ENCODE results near the gene CEP250. TPM values are rescaled to one million over a fixed set of nuclear protein-coding genes. Genes with fewer than 3 reads are reported as not detected.
A peak's percentile ranks its signal among the peaks of the same experiment; 100 is the strongest.

Gene CEP250
- total RNA-seq, 1 experiment from 2014 or later, result 18.9 TPM

- peaks cover 57% of the 10 kb centered on the region for H3K36me3 ChIP-seq (replicated peaks; ENCODE audit: control insufficient read depth, insufficient read depth, low read length)
- H3K27me3 ChIP-seq (ENCODE audit: control insufficient read depth, insufficient read depth, low read length), result no peaks in the 10 kb centered on the region
- no peak for DNase-seq
- H3K4me3 ChIP-seq (ENCODE audit: insufficient read depth, low read depth, low read length), result no peak overlapping the region
Observed at GRCh38 chr20:35496481-35496880, 41.1 kb downstream of the CEP250 start.

- H3K27me3 ChIP-seq (ENCODE audit: control insufficient read depth, insufficient read depth, low read length), result no peaks in the 10 kb centered on the region
- no peak for DNase-seq
- H3K36me3 ChIP-seq (replicated peaks; ENCODE audit: control insufficient read depth, insufficient read depth, low read length), result peaks cover 59% of the 10 kb centered on the region
- no peak overlapping the region for H3K4me3 ChIP-seq (ENCODE audit: insufficient read depth, low read depth, low read length)
Observed at GRCh38 chr20:35497320-35497719, 41.9 kb downstream of the CEP250 start.

DNA sequence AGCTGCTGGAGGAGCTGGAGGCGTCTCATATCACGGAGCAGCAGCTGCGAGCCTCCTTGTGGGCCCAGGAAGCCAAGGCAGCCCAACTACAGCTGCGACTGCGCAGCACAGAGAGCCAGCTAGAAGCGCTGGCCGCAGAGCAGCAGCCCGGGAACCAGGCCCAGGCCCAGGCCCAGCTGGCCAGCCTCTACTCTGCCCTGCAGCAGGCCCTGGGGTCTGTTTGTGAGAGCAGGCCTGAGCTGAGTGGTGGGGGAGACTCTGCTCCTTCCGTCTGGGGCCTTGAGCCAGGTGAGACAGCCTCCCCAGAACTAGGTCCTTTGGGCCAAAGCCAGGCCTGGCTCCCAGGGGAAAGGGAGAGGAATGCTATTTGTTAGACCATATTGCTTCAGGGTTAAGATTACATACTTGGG is 42.4 kb downstream of the CEP250 start:
- H3K36me3 ChIP-seq (replicated peaks; ENCODE audit: control insufficient read depth, insufficient read depth, low read length), result peaks cover 61% of the 10 kb centered on the region
- no peak overlapping the region for H3K4me3 ChIP-seq (ENCODE audit: insufficient read depth, low read depth, low read length)
- no peaks in the 10 kb centered on the region for H3K27me3 ChIP-seq (ENCODE audit: control insufficient read depth, insufficient read depth, low read length)
- DNase-seq, result no peak

GRCh38 chr20:35499271-35499670 is 43.9 kb downstream of the CEP250 start:
- no peak for DNase-seq
- peaks cover 65% of the 10 kb centered on the region for H3K36me3 ChIP-seq (replicated peaks; ENCODE audit: control insufficient read depth, insufficient read depth, low read length)
- no peak overlapping the region for H3K4me3 ChIP-seq (ENCODE audit: insufficient read depth, low read depth, low read length)
- H3K27me3 ChIP-seq (ENCODE audit: control insufficient read depth, insufficient read depth, low read length), result no peaks in the 10 kb centered on the region

- DNase-seq, result no peak
- Histone ChIP-seq H3K36me3 (replicated peaks; ENCODE audit: control insufficient read depth, insufficient read depth, low read length) (peaks cover 60% of the 10 kb centered on the region), H3K4me3 (ENCODE audit: insufficient read depth, low read depth, low read length) (no peak overlapping the region), H3K27me3 (ENCODE audit: control insufficient read depth, insufficient read depth, low read length) (no peaks in the 10 kb centered on the region)
Observed at GRCh38 chr20:35502352-35502751, 47.0 kb downstream of the CEP250 start.

- DNase-seq, result no peak
- Histone ChIP-seq H3K27me3 (ENCODE audit: control insufficient read depth, insufficient read depth, low read length) (no peaks in the 10 kb centered on the region), H3K4me3 (ENCODE audit: insufficient read depth, low read depth, low read length) (no peak overlapping the region), H3K36me3 (replicated peaks; ENCODE audit: control insufficient read depth, insufficient read depth, low read length) (peaks cover 56% of the 10 kb centered on the region)
Observed at GRCh38 chr20:35503281-35503680, 47.9 kb downstream of the CEP250 start.

GRCh38 chr20:35503841-35504561 is 48.6 kb downstream of the CEP250 start:
- Histone ChIP-seq H3K4me3 (ENCODE audit: insufficient read depth, low read depth, low read length) (no peak overlapping the region), H3K27me3 (ENCODE audit: control insufficient read depth, insufficient read depth, low read length) (no peaks in the 10 kb centered on the region), H3K36me3 (replicated peaks; ENCODE audit: control insufficient read depth, insufficient read depth, low read length) (peaks cover 54% of the 10 kb centered on the region)
- no peak for DNase-seq

GRCh38 chr20:35504751-35505150 is 49.4 kb downstream of the CEP250 start:
- H3K4me3 ChIP-seq (ENCODE audit: insufficient read depth, low read depth, low read length), result no peak overlapping the region
- DNase-seq, result no peak
- H3K27me3 ChIP-seq (ENCODE audit: control insufficient read depth, insufficient read depth, low read length), result no peaks in the 10 kb centered on the region
- peaks cover 54% of the 10 kb centered on the region for H3K36me3 ChIP-seq (replicated peaks; ENCODE audit: control insufficient read depth, insufficient read depth, low read length)

- Histone ChIP-seq H3K4me3 (ENCODE audit: insufficient read depth, low read depth, low read length) (no peak overlapping the region), H3K27me3 (ENCODE audit: control insufficient read depth, insufficient read depth, low read length) (no peaks in the 10 kb centered on the region), H3K36me3 (replicated peaks; ENCODE audit: control insufficient read depth, insufficient read depth, low read length) (peaks cover 61% of the 10 kb centered on the region)
- DNase-seq, result no peak
Observed at GRCh38 chr20:35506179-35506578, 50.8 kb downstream of the CEP250 start.

DNA sequence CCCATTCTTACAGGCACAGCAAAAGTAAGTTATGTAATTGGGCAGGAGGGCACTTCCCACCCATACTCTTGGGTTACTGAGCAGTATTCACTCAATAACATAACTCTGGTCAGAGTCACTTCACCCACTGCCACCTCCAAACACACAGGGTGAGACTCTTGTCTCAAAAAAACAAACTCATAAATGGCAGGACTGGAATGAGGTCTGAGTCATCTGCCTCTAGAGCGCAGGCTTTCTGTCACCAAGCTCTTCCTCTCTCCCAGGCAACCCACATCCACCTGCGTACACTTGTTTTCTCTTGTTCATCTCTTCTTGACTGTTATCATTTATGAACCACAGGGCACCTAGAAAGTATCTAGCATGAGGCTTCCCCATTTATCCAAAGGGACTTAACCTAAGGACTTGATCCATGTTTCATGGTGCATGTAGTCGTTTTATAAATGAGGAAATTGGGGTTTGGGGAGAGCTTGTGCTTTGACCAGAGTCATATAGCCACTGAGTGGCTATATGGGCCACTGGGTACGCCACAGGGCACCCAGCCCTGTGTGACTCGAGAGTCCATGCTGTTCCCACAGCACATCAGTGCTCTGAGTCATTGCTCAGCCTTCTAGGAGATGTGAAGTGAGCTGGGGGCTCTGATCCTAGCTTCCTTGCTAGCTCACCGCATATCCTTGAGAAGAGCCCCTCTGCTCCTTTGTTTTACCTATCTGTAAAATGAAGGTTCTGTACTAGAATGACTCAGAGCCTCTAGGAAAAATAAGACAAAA is 51.7 kb downstream of the CEP250 start:
- peaks cover 62% of the 10 kb centered on the region for H3K36me3 ChIP-seq (replicated peaks; ENCODE audit: control insufficient read depth, insufficient read depth, low read length)
- no peaks in the 10 kb centered on the region for H3K27me3 ChIP-seq (ENCODE audit: control insufficient read depth, insufficient read depth, low read length)
- DNase-seq, result no peak
- H3K4me3 ChIP-seq (ENCODE audit: insufficient read depth, low read depth, low read length), result no peak overlapping the region

- Histone ChIP-seq H3K27me3 (ENCODE audit: control insufficient read depth, insufficient read depth, low read length) (no peaks in the 10 kb centered on the region), H3K36me3 (replicated peaks; ENCODE audit: control insufficient read depth, insufficient read depth, low read length) (peaks cover 57% of the 10 kb centered on the region), H3K4me3 (ENCODE audit: insufficient read depth, low read depth, low read length) (no peak overlapping the region)
- DNase-seq, result no peak
Observed at GRCh38 chr20:35508493-35509218, 53.3 kb downstream of the CEP250 start.

DNA sequence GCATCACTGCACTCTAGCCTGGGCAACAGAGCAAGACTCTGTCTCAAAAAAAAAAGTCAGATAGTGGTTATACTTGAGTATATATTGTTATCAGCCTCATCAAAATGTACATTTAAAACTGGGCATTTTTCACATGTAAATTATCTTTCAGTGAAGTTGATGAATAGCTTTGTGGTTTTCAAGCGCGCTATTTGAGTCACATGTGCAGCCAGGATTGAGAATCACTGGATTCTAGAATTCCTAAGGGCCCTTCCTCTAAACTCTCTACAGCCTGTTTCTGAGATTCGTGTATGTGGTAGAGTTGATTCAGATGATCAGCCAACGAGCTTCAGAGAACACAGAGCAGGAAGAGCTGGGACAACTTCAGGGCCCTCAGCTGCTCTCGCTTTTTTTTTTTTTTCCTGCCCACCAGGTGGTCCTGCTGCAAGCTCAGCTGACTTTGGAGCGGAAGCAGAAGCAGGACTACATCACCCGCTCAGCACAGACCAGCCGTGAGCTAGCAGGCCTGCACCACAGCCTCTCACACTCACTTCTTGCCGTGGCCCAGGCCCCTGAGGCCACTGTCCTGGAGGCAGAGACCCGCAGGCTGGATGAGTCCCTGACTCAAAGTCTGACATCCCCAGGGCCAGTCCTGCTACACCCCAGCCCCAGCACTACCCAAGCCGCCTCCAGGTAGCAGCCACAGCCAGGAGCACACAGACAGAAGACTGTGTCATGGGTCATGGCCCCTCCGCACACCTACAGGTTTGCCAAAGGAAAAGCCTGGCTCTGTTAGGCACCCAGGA is 55.7 kb downstream of the CEP250 start:
- DNase-seq, result no peak
- H3K27me3 ChIP-seq (ENCODE audit: control insufficient read depth, insufficient read depth, low read length), result no peaks in the 10 kb centered on the region
- H3K36me3 ChIP-seq (replicated peaks; ENCODE audit: control insufficient read depth, insufficient read depth, low read length), result peaks cover 43% of the 10 kb centered on the region
- H3K4me3 ChIP-seq (ENCODE audit: insufficient read depth, low read depth, low read length), result no peak overlapping the region

DNA sequence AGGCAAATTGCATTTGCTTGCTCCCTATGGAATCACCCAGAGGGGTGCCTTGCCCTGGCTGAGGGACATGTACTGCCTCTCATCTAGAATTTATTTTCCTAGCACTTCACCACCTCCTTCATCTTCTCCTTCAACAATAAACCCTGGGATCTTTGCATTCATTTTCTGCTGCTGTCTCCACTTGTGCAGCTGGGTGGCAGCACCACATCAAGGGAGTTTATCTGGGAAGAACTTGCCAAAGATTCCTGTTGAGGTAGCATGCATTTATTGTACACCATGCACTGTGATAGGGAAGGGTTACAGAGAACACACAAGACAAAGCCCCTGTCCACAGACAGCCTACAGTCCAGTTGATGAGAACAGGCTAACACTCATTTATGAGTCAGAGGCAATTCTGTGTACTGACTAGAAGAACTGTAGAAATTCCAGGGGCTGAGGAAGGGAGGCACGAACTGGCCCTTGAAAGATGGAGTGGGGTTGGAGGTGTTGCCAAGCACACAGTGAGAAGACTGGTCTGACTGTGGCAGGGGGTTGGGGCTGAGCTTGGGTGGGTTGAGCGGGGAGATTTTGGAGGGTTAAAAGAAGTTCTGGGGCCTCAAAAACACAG is 56.5 kb downstream of the CEP250 start:
- peak; percentile 58 for DNase-seq
- H3K27me3 ChIP-seq (ENCODE audit: control insufficient read depth, insufficient read depth, low read length), result no peaks in the 10 kb centered on the region
- H3K36me3 ChIP-seq (replicated peaks; ENCODE audit: control insufficient read depth, insufficient read depth, low read length), result peaks cover 43% of the 10 kb centered on the region
- no peak overlapping the region for H3K4me3 ChIP-seq (ENCODE audit: insufficient read depth, low read depth, low read length)

DNA sequence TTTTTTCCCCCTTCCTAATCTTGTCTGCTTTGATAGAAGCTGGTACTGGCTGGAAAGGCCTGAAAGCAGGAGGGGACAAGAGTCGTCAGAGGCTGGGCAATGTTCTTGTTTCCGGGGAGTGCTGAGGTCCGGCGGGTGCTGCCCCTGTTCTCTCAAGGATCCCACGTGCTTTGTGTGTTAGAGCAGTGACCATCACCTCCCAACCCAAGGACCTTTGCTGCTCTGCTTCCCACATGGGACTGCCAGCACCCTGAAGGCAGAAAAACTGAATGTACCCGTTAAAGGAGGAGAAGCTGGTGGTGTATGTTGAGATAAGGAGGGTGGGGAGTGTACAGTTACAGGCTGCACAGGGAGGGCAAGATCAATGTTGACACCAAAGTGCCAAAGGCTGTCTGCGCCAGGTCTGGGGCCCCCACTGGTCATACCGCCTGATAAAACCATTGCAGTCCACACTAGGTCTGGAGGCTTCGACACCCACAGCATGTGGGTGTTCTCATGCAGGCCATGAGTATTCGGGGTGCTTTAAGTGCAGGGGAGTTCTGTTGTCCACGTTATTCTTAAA is 59.1 kb downstream of the CEP250 start:
- H3K36me3 ChIP-seq (replicated peaks; ENCODE audit: control insufficient read depth, insufficient read depth, low read length), result peaks cover 30% of the 10 kb centered on the region
- H3K27me3 ChIP-seq (ENCODE audit: control insufficient read depth, insufficient read depth, low read length), result no peaks in the 10 kb centered on the region
- H3K4me3 ChIP-seq (ENCODE audit: insufficient read depth, low read depth, low read length), result no peak overlapping the region
- no peak for DNase-seq

Data from H7 (cell line).